HEK293T (cell line): ENCODE results near the gene RSL1D1.
"Not testable (repeated sequence)": the region's sequence is repeated elsewhere in the genome, so short reads cannot be mapped to it uniquely, and the experiment has no call there.

Source experiments
- CTCF ChIA-PET: fragments of 350-600 bp; formaldehyde crosslinking; extraction: SDS; loops from one replicate; lab custom pipeline; 2021; ENCODE audit warnings: antibody characterized with exemption, inconsistent platforms; lab: Yijun Ruan, JAX
- POLR2A ChIA-PET: fragments of 350-600 bp; formaldehyde crosslinking; extraction: SDS; loops from one replicate; lab custom pipeline; 2020; ENCODE audit warnings: antibody characterized with exemption, inconsistent platforms; lab: Yijun Ruan, JAX
- DNase-seq: peaks from one replicate; pipeline ENCODE4 v3.0.0; 2012; ENCODE audit warnings: mixed read lengths; ENCODE audit errors: extremely low spot score
- ARNT ChIP-seq: fragments of 450-650 bp; IDR thresholded peaks from 2 replicates; pipeline ENCODE4 v1.6.1; 2017; ENCODE audit warnings: mild to moderate bottlenecking
- BHLHE40 ChIP-seq: fragments of 450-650 bp; IDR thresholded peaks from 2 replicates; pipeline ENCODE4 v1.6.1; 2016; ENCODE audit warnings: mild to moderate bottlenecking, moderate library complexity, borderline replicate concordance
- CTBP1 ChIP-seq: fragments of 450-650 bp; IDR thresholded peaks from 2 replicates; pipeline ENCODE4 v1.6.1; 2016; ENCODE audit warnings: borderline replicate concordance
- ELF4 ChIP-seq: fragments of 450-650 bp; IDR thresholded peaks from 2 replicates; pipeline ENCODE4 v1.6.1; 2017; ENCODE audit warnings: antibody characterized with exemption
- FOXA1 ChIP-seq: fragments of 450-650 bp; IDR thresholded peaks from 2 replicates; pipeline ENCODE4 v1.6.1; 2016; ENCODE audit warnings: mild to moderate bottlenecking
- FOXK2 ChIP-seq: fragments of 450-650 bp; IDR thresholded peaks from 2 replicates; pipeline ENCODE4 v1.6.1; 2016; ENCODE audit warnings: mild to moderate bottlenecking
- FOXM1 ChIP-seq: fragments of 450-650 bp; IDR thresholded peaks from 2 replicates; pipeline ENCODE4 v1.6.1; 2017; ENCODE audit warnings: mild to moderate bottlenecking, borderline replicate concordance
- HDGF ChIP-seq: fragments of 450-650 bp; IDR thresholded peaks from 2 replicates; pipeline ENCODE4 v1.6.1; 2017; ENCODE audit warnings: antibody characterized with exemption, borderline replicate concordance
- L3MBTL2 ChIP-seq: fragments of 450-650 bp; conservative IDR thresholded peaks from 2 replicates; pipeline ENCODE4 v1.6.1; 2016; ENCODE audit warnings: mild to moderate bottlenecking
- LEF1 ChIP-seq: fragments of 450-650 bp; IDR thresholded peaks from 2 replicates; pipeline ENCODE4 v1.6.1; 2017; ENCODE audit warnings: mild to moderate bottlenecking, borderline replicate concordance
- NFRKB ChIP-seq: fragments of 450-650 bp; IDR thresholded peaks from 2 replicates; pipeline ENCODE4 v1.6.1; 2016; ENCODE audit warnings: mild to moderate bottlenecking, moderate library complexity
- SP1 ChIP-seq: fragments of 450-650 bp; IDR thresholded peaks from 2 replicates; pipeline ENCODE4 v1.6.1; 2017
- SUZ12 ChIP-seq: fragments of 450-650 bp; IDR thresholded peaks from 2 replicates; pipeline ENCODE4 v1.6.1; 2016; ENCODE audit warnings: mild to moderate bottlenecking
- TARDBP ChIP-seq: fragments of 450-650 bp; IDR thresholded peaks from 2 replicates; pipeline ENCODE4 v1.6.1; 2016
- ZNF384 ChIP-seq: fragments of 450-650 bp; IDR thresholded peaks from 2 replicates; pipeline ENCODE4 v1.6.1; 2016
- TF ChIP-seq, protein P1 (sequence below): fragments of 450-650 bp; IDR thresholded peaks from 2 replicates; pipeline ENCODE4 v1.6.1; 2016

RSL1D1 gene

DNA sequence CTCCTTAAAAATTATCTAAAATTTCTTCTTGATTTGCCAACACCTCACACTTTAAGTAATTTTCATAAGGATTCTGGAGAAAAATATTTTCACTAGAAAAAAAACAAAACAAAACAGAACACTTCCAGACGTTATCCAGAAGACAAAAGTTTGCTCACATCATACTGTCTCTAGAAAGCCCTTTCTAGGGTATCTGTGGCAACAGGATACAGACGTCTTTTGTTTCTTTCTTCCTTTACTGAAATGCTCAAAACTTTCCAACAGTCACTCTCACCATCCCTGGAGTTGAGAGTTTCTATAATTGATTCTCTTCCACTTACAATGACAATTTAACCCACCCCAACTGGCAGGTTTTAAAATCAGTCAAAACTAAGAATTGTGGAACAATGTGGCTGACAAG lies 56.9 kb downstream of the RSL1D1 start:
- no peak for DNase-seq
- ChIA-PET POLR2A (no interaction called here), CTCF (no interaction called here)
- TF ChIP-seq ARNT (no peak), SUZ12 (no peak), ZNF384 (no peak), FOXA1 (no peak), BHLHE40 (no peak), NFRKB (no peak), LEF1 (no peak)

- no peak for DNase-seq
- TF ChIP-seq ELF4, result no peak
- TF ChIP-seq, protein P1, sequence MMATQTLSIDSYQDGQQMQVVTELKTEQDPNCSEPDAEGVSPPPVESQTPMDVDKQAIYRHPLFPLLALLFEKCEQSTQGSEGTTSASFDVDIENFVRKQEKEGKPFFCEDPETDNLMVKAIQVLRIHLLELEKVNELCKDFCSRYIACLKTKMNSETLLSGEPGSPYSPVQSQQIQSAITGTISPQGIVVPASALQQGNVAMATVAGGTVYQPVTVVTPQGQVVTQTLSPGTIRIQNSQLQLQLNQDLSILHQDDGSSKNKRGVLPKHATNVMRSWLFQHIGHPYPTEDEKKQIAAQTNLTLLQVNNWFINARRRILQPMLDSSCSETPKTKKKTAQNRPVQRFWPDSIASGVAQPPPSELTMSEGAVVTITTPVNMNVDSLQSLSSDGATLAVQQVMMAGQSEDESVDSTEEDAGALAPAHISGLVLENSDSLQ, result no peak
- CTCF ChIA-PET, result no interaction called here
- POLR2A ChIA-PET, result no interaction called here
Observed at GRCh38 chr16:11793840-11794239, 57.5 kb downstream of the RSL1D1 start.

- DNase-seq, result no peak
- no peak for TF ChIP-seq TARDBP
- TF ChIP-seq HDGF, result no peak
- no peak for TF ChIP-seq NFRKB
- no peak for TF ChIP-seq FOXA1
- TF ChIP-seq, protein P1, result no peak
- TF ChIP-seq SUZ12, result no peak
- no peak for TF ChIP-seq ZNF384
- TF ChIP-seq BHLHE40, result no peak
- no peak for TF ChIP-seq SP1
- TF ChIP-seq FOXK2, result no peak
- TF ChIP-seq ELF4, result no peak
- no peak for TF ChIP-seq L3MBTL2
- no peak for TF ChIP-seq ARNT
- TF ChIP-seq LEF1, result no peak
- no peak for TF ChIP-seq FOXM1
- no peak for TF ChIP-seq CTBP1
- ChIA-PET POLR2A (no interaction called here), CTCF (interaction anchor here (1.0 kb wide), 1 partner anchor 11 kb away, joined by 3 read pairs; no protein-coding TSS in a partner anchor)
Observed at GRCh38 chr16:11792410-11793241, 58.7 kb downstream of the RSL1D1 start.

DNA sequence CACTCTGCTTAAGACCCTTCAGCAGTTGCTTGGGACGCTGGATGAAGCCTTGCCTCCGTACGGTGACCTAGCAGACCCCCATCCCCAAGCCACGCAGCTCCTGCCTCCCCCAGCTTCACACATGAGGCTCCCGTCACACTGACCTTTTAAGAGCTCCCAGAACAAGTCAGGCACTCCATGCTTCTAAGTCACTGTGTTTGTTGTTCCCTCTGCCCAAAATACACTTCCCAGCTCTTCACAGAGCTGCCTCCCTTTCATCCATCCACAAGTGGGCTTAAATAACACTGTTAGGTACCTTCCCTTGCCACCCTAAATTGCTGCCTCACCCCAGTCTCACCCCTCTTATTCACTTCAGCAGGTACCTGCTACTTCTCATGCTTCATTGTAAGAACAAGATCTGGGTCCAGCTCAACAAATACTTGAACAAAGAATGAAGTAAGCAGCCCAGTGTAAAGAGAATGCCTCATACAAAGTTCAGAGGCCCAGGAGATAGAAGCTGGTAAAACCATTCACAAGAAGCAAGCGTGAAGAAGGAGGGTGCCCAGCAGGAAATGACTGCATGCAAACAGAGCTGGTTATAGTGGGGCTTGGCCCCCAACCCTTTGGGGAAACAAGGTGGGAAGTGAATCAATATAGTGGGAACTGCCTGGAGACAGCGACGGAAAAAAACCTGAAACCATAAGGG lies 60.1 kb downstream of the RSL1D1 start:
- ChIA-PET POLR2A (interaction anchor here (1.1 kb wide), 1 partner anchor 49 kb away, joined by 6 read pairs; the partner anchor contains the start of gene TXNDC11), CTCF (no interaction called here)
- TF ChIP-seq L3MBTL2, result no peak
- TF ChIP-seq ARNT, result no peak
- no peak for TF ChIP-seq FOXK2
- TF ChIP-seq FOXA1, result no peak
- TF ChIP-seq TARDBP, result no peak
- no peak for TF ChIP-seq SP1
- TF ChIP-seq CTBP1, result no peak
- no peak for DNase-seq

- ChIA-PET CTCF (no interaction called here), POLR2A (no interaction called here)
Observed at GRCh38 chr16:11788914-11789313, 62.4 kb downstream of the RSL1D1 start.

GRCh38 chr16:11784980-11785599 lies 66.3 kb downstream of the RSL1D1 start:
- DNase-seq, CTCF ChIA-PET: not testable (repeated sequence)
- POLR2A ChIA-PET, result interaction anchor here (0.9 to 1.7 kb wide), 2 partner anchors 13 to 42 kb away, joined by 3 to 4 read pairs; partner anchors contain the start of gene TXNDC11

More at GRCh38 chr16:11788914-11789313, 62.4 kb downstream of the RSL1D1 start:
- no peak for DNase-seq
- no peak for TF ChIP-seq NFRKB
- TF ChIP-seq BHLHE40, result no peak
- TF ChIP-seq L3MBTL2, result no peak
- TF ChIP-seq, protein P1, result no peak

DNA sequence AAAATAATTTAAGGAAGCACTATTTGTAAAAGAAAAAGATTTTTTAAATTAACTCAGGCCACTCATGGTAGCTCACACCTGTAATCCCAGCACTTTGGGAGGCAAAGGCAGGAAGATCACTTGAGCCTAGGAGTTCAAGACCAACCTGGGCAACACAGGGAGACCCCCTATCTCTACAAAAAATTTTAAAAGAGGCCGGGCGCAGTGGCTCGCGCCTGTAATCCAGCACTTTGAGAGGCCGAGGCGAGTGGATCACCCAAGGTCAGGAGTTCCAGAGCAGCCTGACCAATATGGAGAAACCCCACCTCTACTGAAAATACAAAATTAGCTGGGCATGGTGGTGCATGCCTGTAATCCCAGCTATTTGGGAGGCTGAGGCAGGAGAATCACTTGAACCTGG lies 67.0 kb downstream of the RSL1D1 start:
- DNase-seq, CTCF ChIA-PET: not testable (repeated sequence)
- POLR2A ChIA-PET, result interaction anchor here (0.9 to 1.7 kb wide), 2 partner anchors 14 to 42 kb away, joined by 3 to 4 read pairs; partner anchors contain the start of gene TXNDC11
